ENCODE data around the gene CDK17.

DNA sequence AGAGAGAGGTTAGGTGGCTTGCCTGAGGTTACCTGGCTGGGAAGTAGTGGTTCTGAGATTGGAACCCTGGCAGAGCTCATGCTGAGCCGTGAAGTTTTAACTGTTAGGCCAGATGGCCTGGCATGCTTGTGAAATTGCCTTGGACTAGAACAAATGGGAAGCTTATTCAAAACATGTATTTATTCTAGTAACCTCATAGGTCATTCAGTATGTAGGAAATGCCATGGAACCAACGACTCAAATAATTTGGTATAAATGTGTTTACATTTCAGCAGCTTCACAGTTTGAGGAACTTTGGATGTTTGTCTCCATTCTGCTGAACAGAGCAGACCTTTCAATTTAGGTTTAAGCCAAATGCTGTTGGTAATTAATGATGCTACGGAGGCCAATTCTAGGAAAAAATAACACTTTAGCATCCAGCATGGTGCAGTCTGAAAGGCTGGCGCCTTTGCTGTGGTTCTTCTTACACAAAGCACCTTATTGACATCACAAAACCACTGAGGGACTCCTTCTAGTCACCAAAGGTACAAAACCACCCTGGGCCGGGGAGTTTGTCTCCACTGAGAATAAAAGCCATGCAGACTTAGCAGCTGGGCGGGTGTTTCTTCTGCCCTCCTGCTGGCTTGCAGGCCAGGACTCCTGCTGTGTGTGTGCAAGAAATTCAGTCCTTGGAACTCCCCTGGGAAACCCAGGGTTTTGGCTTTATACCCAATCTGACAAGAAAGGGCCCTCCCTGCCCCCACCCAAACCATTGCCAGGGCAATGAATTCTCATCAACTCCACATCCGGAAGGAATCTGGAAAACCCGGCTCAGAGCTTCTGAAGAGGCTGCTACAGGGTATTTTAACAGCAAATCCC lies 141.9 kb downstream of the CDK17 start:
- TF ChIP-seq, protein P1, sequence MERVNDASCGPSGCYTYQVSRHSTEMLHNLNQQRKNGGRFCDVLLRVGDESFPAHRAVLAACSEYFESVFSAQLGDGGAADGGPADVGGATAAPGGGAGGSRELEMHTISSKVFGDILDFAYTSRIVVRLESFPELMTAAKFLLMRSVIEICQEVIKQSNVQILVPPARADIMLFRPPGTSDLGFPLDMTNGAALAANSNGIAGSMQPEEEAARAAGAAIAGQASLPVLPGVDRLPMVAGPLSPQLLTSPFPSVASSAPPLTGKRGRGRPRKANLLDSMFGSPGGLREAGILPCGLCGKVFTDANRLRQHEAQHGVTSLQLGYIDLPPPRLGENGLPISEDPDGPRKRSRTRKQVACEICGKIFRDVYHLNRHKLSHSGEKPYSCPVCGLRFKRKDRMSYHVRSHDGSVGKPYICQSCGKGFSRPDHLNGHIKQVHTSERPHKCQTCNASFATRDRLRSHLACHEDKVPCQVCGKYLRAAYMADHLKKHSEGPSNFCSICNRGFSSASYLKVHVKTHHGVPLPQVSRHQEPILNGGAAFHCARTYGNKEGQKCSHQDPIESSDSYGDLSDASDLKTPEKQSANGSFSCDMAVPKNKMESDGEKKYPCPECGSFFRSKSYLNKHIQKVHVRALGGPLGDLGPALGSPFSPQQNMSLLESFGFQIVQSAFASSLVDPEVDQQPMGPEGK (CRISPR knock-in tag; IDR thresholded peaks at IDR 0.05; ENCODE audit: borderline replicate concordance), result no peak
- TF ChIP-seq, protein P2, sequence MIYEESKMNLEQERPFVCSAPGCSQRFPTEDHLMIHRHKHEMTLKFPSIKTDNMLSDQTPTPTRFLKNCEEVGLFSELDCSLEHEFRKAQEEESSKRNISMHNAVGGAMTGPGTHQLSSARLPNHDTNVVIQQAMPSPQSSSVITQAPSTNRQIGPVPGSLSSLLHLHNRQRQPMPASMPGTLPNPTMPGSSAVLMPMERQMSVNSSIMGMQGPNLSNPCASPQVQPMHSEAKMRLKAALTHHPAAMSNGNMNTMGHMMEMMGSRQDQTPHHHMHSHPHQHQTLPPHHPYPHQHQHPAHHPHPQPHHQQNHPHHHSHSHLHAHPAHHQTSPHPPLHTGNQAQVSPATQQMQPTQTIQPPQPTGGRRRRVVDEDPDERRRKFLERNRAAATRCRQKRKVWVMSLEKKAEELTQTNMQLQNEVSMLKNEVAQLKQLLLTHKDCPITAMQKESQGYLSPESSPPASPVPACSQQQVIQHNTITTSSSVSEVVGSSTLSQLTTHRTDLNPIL (CRISPR knock-in tag; IDR thresholded peaks at IDR 0.05; ENCODE audit: low read depth), result no peak
- TF ChIP-seq ZNF8 (CRISPR knock-in tag; IDR thresholded peaks at IDR 0.05), result no peak
- TF ChIP-seq, protein P3, sequence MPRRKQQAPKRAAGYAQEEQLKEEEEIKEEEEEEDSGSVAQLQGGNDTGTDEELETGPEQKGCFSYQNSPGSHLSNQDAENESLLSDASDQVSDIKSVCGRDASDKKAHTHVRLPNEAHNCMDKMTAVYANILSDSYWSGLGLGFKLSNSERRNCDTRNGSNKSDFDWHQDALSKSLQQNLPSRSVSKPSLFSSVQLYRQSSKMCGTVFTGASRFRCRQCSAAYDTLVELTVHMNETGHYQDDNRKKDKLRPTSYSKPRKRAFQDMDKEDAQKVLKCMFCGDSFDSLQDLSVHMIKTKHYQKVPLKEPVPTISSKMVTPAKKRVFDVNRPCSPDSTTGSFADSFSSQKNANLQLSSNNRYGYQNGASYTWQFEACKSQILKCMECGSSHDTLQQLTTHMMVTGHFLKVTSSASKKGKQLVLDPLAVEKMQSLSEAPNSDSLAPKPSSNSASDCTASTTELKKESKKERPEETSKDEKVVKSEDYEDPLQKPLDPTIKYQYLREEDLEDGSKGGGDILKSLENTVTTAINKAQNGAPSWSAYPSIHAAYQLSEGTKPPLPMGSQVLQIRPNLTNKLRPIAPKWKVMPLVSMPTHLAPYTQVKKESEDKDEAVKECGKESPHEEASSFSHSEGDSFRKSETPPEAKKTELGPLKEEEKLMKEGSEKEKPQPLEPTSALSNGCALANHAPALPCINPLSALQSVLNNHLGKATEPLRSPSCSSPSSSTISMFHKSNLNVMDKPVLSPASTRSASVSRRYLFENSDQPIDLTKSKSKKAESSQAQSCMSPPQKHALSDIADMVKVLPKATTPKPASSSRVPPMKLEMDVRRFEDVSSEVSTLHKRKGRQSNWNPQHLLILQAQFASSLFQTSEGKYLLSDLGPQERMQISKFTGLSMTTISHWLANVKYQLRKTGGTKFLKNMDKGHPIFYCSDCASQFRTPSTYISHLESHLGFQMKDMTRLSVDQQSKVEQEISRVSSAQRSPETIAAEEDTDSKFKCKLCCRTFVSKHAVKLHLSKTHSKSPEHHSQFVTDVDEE (CRISPR knock-in tag; IDR thresholded peaks at IDR 0.05), result no peak
- TF ChIP-seq TCF4 (CRISPR knock-in tag; IDR thresholded peaks at IDR 0.05; ENCODE audit: borderline replicate concordance), result no peak
- TF ChIP-seq ARNTL (CRISPR knock-in tag; IDR thresholded peaks at IDR 0.05; ENCODE audit: borderline replicate concordance, low read depth), result no peak
- no peak for TF ChIP-seq RARB (CRISPR knock-in tag; IDR thresholded peaks at IDR 0.05)
- no peak for TF ChIP-seq ZFP3 (CRISPR knock-in tag; IDR thresholded peaks at IDR 0.05)
- no peak for TF ChIP-seq BACH2 (CRISPR knock-in tag; IDR thresholded peaks at IDR 0.05; ENCODE audit: borderline replicate concordance)
- no peak for TF ChIP-seq ZFP30 (CRISPR knock-in tag; IDR thresholded peaks at IDR 0.05)
